Loucy (cell line): ENCODE measurements around the gene CFAP65.

Experiments
- H2AFZ ChIP-seq: fragments of 200-600 bp; sonication (generic); 2 replicates; pipeline ENCODE4 v1.6.0; 2016; ENCODE audit warnings: antibody characterized with exemption, mild to moderate bottlenecking, low read length, moderate library complexity
- H3F3A ChIP-seq: fragments of 200-600 bp; 2 replicates; pipeline ENCODE4 v1.6.0; 2016; ENCODE audit warnings: antibody characterized with exemption, low read depth, mild to moderate bottlenecking
- H3K27me3 ChIP-seq: fragments of 200-600 bp; sonication (generic); 2 replicates; pipeline ENCODE4 v1.6.1; 2014; ENCODE audit warnings: low read length, mild to moderate bottlenecking; ENCODE audit not compliant: insufficient read depth, poor library complexity, severe bottlenecking
- H3K36me3 ChIP-seq: fragments of 200-600 bp; sonication (generic); 2 replicates; pipeline ENCODE4 v1.6.1; 2016; ENCODE audit warnings: low read length; ENCODE audit not compliant: insufficient read depth
- H3K4me1 ChIP-seq: fragments of 200-600 bp; sonication (generic); 2 replicates; pipeline ENCODE4 v1.5.1; 2014; ENCODE audit warnings: low read length, mild to moderate bottlenecking; ENCODE audit not compliant: insufficient read depth, poor library complexity, severe bottlenecking
- H3K4me2 ChIP-seq: fragments of 200-600 bp; sonication (generic); 2 replicates; pipeline ENCODE4 v1.6.0; 2014; ENCODE audit warnings: antibody characterized with exemption, low read length, low read depth, mild to moderate bottlenecking; ENCODE audit not compliant: poor library complexity, severe bottlenecking
- H3K4me3 ChIP-seq: fragments of 200-600 bp; sonication (generic); 2 replicates; pipeline ENCODE4 v1.5.1; 2014; ENCODE audit warnings: low read length, mild to moderate bottlenecking, mixed read lengths; ENCODE audit not compliant: poor library complexity, severe bottlenecking
- H3K79me2 ChIP-seq: fragments of 200-600 bp; sonication (generic); 2 replicates; pipeline ENCODE4 v1.6.1; 2014; ENCODE audit warnings: low read length; ENCODE audit not compliant: insufficient read depth
- H3K9ac ChIP-seq: fragments of 200-600 bp; sonication (generic); 2 replicates; pipeline ENCODE4 v1.6.0; 2014; ENCODE audit warnings: mild to moderate bottlenecking, low read depth, low read length, moderate library complexity; ENCODE audit not compliant: poor library complexity, severe bottlenecking
- H3K9me2 ChIP-seq: fragments of 200-600 bp; sonication (generic); replicated peaks from 2 replicates; pipeline ENCODE4 v1.6.1; 2016; ENCODE audit warnings: low read depth, low read length, mixed read lengths
- H3K9me3 ChIP-seq: fragments of 200-600 bp; sonication (generic); 2 replicates; pipeline ENCODE4 v1.6.1; 2014; ENCODE audit warnings: mild to moderate bottlenecking, antibody characterized with exemption, low read length, low read depth; ENCODE audit not compliant: insufficient read depth
- H4K20me1 ChIP-seq: fragments of 200-600 bp; sonication (generic); 2 replicates; pipeline ENCODE4 v1.6.0; 2014; ENCODE audit warnings: antibody characterized with exemption, low read length, mild to moderate bottlenecking; ENCODE audit not compliant: insufficient read depth, poor library complexity, severe bottlenecking
- CTCF ChIP-seq: fragments of 200-600 bp; sonication (generic); conservative IDR thresholded peaks from 2 replicates; pipeline ENCODE4 v1.5.1; 2014; ENCODE audit warnings: mild to moderate bottlenecking, antibody characterized with exemption, low read length
- EZH2phosphoT487 ChIP-seq: fragments of 200-600 bp; IDR thresholded peaks from 2 replicates; pipeline ENCODE4 v1.6.1; 2018; ENCODE audit warnings: antibody characterized with exemption, mild to moderate bottlenecking, moderate library complexity, borderline replicate concordance

CFAP65 gene

DNA sequence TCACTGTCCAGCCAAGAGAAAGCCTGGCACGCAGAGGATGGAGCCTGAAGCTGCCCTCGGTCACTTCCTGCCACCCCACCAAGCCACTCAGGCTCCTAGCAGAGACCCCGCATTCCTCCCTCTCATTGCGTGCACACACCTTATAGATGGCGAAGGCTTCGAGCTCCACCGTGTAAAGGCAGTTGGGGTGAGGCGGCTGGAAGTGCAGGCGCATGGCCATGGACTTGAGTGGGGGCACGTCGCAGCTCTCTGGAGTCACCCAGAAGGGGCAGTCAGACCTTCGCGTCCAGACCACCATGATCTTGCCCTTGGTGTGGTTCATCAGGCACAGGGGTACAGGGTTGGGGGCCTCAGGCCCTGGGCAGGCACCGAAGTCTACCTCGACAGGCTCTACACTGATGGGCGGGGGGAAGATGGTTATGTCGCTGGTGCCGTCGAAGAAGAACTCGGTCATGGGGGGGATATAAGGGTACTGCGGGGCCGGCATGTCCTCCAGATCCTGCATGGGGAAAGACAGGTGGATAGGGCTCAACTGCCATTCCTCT, 13.7 kb downstream of the CFAP65 start:
- Histone ChIP-seq H3K27me3 (no peaks in the 10 kb centered on the region), H2AFZ (no peak overlapping the region), H3K4me2 (no peak overlapping the region), H3K9ac (no peak overlapping the region), H3F3A (no peaks in the 10 kb centered on the region), H3K36me3 (no peaks in the 10 kb centered on the region), H3K9me3 (no peaks in the 10 kb centered on the region), H4K20me1 (no peaks in the 10 kb centered on the region), H3K4me3 (no peak overlapping the region), H3K79me2 (no peaks in the 10 kb centered on the region), H3K4me1 (no peaks in the 10 kb centered on the region), H3K9me2 (no peaks in the 10 kb centered on the region)
- TF ChIP-seq CTCF (no peak), EZH2phosphoT487 (no peak)

DNA sequence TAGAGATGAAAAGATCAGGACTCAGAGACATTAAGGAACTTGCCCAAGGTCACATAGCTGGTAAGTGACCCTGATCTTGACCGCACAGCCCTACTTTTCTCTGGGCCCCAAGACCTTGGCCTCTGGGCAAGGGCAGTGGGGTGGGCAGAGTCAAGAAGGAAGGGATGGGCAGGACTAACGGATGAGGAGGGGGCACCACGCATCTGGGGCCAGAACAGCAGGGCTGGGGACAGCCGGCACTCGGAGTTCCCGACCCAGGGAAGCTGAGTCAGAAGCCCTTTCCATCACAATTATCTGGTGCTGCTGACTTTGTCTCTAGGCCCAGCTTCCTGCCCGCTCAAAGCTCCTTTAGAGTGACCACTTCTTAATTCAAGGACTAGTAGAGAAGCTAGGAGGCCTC, 14.4 kb downstream of the CFAP65 start:
- Histone ChIP-seq H3K9me2 (no peaks in the 10 kb centered on the region), H3K9me3 (no peaks in the 10 kb centered on the region), H3K4me1 (no peaks in the 10 kb centered on the region), H3K36me3 (no peaks in the 10 kb centered on the region), H3K4me2 (no peak overlapping the region), H3F3A (no peaks in the 10 kb centered on the region), H4K20me1 (no peaks in the 10 kb centered on the region), H3K4me3 (no peak overlapping the region), H3K27me3 (no peaks in the 10 kb centered on the region), H2AFZ (no peak overlapping the region), H3K9ac (no peak overlapping the region), H3K79me2 (no peaks in the 10 kb centered on the region)
- TF ChIP-seq CTCF (no peak), EZH2phosphoT487 (no peak)

- Histone ChIP-seq H3K36me3 (no peaks in the 10 kb centered on the region), H3K4me2 (no peak overlapping the region), H4K20me1 (no peaks in the 10 kb centered on the region), H3K9me3 (no peaks in the 10 kb centered on the region), H3K9me2 (no peaks in the 10 kb centered on the region), H3F3A (no peaks in the 10 kb centered on the region), H3K9ac (no peak overlapping the region), H3K4me1 (no peaks in the 10 kb centered on the region), H3K79me2 (no peaks in the 10 kb centered on the region), H3K4me3 (no peak overlapping the region), H2AFZ (no peak overlapping the region), H3K27me3 (no peaks in the 10 kb centered on the region)
- TF ChIP-seq CTCF (no peak), EZH2phosphoT487 (no peak)
Measured at GRCh38 chr2:219025637-219026585, 15.4 kb downstream of the CFAP65 start.
